ENCODE measurements around the gene IDH3B. TPM values are rescaled to one million over a fixed set of nuclear protein-coding genes. Genes with fewer than 3 reads are reported as not detected.

The IDH3B gene
- total and polyA plus RNA-seq, 2 donors (not counting 3 experiments of a cell fraction or from before 2014, with no cell fraction given) = 86.9 to 177 TPM

DNA sequence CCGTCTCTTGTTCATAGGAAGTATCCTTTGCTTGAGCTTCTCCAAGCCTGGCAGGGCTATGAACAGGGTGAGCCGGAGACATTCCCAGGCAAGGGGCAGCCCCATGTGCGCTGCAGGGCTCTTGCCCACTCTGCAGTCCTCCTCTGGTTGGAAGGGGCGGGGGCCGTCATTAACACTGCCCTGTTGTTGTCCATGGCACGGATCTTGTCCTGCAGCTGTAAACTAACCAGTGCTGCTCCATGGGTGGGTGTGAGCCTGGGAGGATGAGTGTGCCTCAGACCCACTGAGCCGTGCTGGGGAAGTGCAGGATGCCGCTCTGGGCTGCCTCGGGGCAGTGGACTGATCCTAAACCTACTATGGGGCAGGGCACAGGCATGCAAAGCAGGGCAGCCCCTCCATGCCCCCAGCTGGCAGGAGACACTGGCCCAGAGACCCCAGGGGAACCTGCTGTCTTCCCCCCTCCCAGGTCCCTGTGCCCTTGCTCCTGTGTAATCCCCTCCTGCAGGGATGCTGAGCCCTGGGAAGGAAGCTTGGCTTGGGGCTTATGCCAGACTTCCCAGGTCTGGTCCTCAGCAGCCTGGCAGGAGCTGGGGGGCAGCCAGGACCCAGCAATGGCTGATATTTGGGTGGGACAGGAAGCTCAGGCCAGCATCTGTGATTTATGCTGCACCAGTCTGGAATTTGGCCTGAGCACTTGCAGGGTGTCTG, 37.1 kb upstream of the IDH3B start:
- no peak for TF ChIP-seq GATA2 (IDR thresholded peaks at IDR 0.05; ENCODE audit: insufficient read depth, insufficient read length, low read depth, low read length)
- TF ChIP-seq, protein P1, sequence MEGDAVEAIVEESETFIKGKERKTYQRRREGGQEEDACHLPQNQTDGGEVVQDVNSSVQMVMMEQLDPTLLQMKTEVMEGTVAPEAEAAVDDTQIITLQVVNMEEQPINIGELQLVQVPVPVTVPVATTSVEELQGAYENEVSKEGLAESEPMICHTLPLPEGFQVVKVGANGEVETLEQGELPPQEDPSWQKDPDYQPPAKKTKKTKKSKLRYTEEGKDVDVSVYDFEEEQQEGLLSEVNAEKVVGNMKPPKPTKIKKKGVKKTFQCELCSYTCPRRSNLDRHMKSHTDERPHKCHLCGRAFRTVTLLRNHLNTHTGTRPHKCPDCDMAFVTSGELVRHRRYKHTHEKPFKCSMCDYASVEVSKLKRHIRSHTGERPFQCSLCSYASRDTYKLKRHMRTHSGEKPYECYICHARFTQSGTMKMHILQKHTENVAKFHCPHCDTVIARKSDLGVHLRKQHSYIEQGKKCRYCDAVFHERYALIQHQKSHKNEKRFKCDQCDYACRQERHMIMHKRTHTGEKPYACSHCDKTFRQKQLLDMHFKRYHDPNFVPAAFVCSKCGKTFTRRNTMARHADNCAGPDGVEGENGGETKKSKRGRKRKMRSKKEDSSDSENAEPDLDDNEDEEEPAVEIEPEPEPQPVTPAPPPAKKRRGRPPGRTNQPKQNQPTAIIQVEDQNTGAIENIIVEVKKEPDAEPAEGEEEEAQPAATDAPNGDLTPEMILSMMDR (IDR thresholded peaks at IDR 0.05; ENCODE audit: extremely low read depth in 1 of 2, insufficient read depth in 1 of 2, low read depth in 1 of 2, low read length in 2 of 2) = no peak
- no peak for TF ChIP-seq FOS (IDR thresholded peaks at IDR 0.05; ENCODE audit: borderline replicate concordance, insufficient read depth, low read length)
- no peak for TF ChIP-seq MAX (IDR thresholded peaks at IDR 0.05; ENCODE audit: insufficient read depth, insufficient read length)
- TF ChIP-seq MYC (IDR thresholded peaks at IDR 0.05; ENCODE audit: low read depth, low read length) = no peak
- Histone ChIP-seq H3K79me2 (ENCODE audit: control insufficient read depth, insufficient read depth, low read length) (no peaks in the 10 kb centered on the region), H3K27ac (ENCODE audit: insufficient read depth, low read depth, low read length) (no peak overlapping the region), H4K20me1 (replicated peaks; ENCODE audit: control insufficient read depth, extremely low read depth, insufficient read depth, low read length) (no peaks in the 10 kb centered on the region), H3K36me3 (ENCODE audit: control insufficient read depth in 2 of 2, extremely low read depth in 1 of 2, insufficient read depth in 2 of 2, low read length in 2 of 2) (no peaks in the 10 kb centered on the region), H3K9ac (replicated peaks; ENCODE audit: extremely low read depth, insufficient read depth, low read length) (no peak overlapping the region), H3K27me3 (ENCODE audit: control insufficient read depth in 2 of 2, insufficient read depth in 2 of 2, low read length in 2 of 2) (peaks cover 13 to 22% of the 10 kb centered on the region in 2 experiments), H3K9me1 (replicated peaks; ENCODE audit: control insufficient read depth, extremely low read depth, insufficient read depth, low read length) (no peaks in the 10 kb centered on the region), H3K4me3 (replicated peaks in 1 of 3; ENCODE audit: insufficient read depth in 1 of 3, low read depth in 1 of 3, low read length in 3 of 3) (no peak overlapping the region), H3K4me2 (ENCODE audit: insufficient read depth, low read length) (no peak overlapping the region), H2AFZ (ENCODE audit: low read depth, low read length) (no peak overlapping the region), H3K9me3 (replicated peaks; ENCODE audit: control insufficient read depth, insufficient read depth, low read length) (no peaks in the 10 kb centered on the region), H3K4me1 (ENCODE audit: control insufficient read depth, extremely low read depth, insufficient read depth, low read length) (no peaks in the 10 kb centered on the region)
- ChIA-PET POLR2A (interaction anchor here (1.0 kb wide), 1 partner anchor 48 kb away, joined by 3 read pairs; no protein-coding TSS in a partner anchor), CTCF (interaction anchor here (1.0 to 1.4 kb wide), 2 partner anchors 12 to 40 kb away, joined by 3 read pairs; no protein-coding TSS in a partner anchor)
- dilution Hi-C loops (cut with MboI; ENCODE audit: extremely low pct_ligation_motif_present, low sequenced_read_pairs) = no loop called here
- FAIRE-seq (no peak), DNase-seq (ENCODE audit: low read depth, low spot score) (no peak)
- intact Hi-C loops (cut with micrococcal nuclease) = no loop called here
- no TSS peak for BruUV-seq (replicated peaks)
